MM.1S (cell line): ENCODE measurements around the gene ITGA2.

ENCODE experiments used
- DNase-seq: peaks from one replicate; pipeline ENCODE4 v3.0.0-alpha.2; 2015
- H2AFZ ChIP-seq: fragments of 300-600 bp; sonication (generic); 2 replicates; pipeline ENCODE4 v1.6.0; 2016; ENCODE audit warnings: antibody characterized with exemption, low read length
- H3F3A ChIP-seq: fragments of 300-600 bp; sonication (generic); 2 replicates; pipeline ENCODE4 v1.6.1; 2016; ENCODE audit warnings: mild to moderate bottlenecking, antibody characterized with exemption, low read length, moderate library complexity, mixed read lengths; ENCODE audit not compliant: insufficient read depth
- H3K27ac ChIP-seq: fragments of 300-600 bp; sonication (generic); 2 replicates; pipeline ENCODE4 v1.5.1; 2016; ENCODE audit warnings: mild to moderate bottlenecking, low read length
- H3K27me3 ChIP-seq: fragments of 300-600 bp; sonication (generic); replicated peaks from 2 replicates; pipeline ENCODE4 v1.6.0; 2016; ENCODE audit warnings: low read length; ENCODE audit not compliant: insufficient read depth
- H3K36me3 ChIP-seq: fragments of 300-600 bp; sonication (generic); replicated peaks from 2 replicates; pipeline ENCODE4 v1.6.1; 2016; ENCODE audit warnings: mild to moderate bottlenecking, low read length, mixed read lengths; ENCODE audit not compliant: insufficient read depth
- H3K4me1 ChIP-seq: fragments of 300-600 bp; sonication (generic); 2 replicates; pipeline ENCODE4 v1.6.1; 2016; ENCODE audit warnings: low read length, mixed read lengths
- H3K4me2 ChIP-seq: fragments of 300-600 bp; sonication (generic); 2 replicates; pipeline ENCODE4 v1.6.0; 2016; ENCODE audit warnings: low read depth, low read length
- H3K4me3 ChIP-seq: fragments of 300-600 bp; sonication (generic); 2 replicates; pipeline ENCODE4 v1.5.1; 2016; ENCODE audit warnings: low read length, mixed read lengths
- H3K79me2 ChIP-seq: fragments of 300-600 bp; sonication (generic); 2 replicates; pipeline ENCODE4 v1.6.1; 2016; ENCODE audit warnings: mixed run types, low read length, mixed read lengths
- H3K9ac ChIP-seq: fragments of 300-600 bp; sonication (generic); 2 replicates; pipeline ENCODE4 v1.6.1; 2016; ENCODE audit warnings: low read length, mixed read lengths
- H3K9me2 ChIP-seq: fragments of 300-600 bp; sonication (generic); replicated peaks from 2 replicates; pipeline ENCODE4 v1.6.1; 2016; ENCODE audit warnings: mild to moderate bottlenecking, low read length, mixed read lengths; ENCODE audit not compliant: insufficient read depth
- H3K9me3 ChIP-seq: fragments of 300-600 bp; sonication (generic); replicated peaks from 2 replicates; pipeline ENCODE4 v1.6.1; 2016; ENCODE audit warnings: mild to moderate bottlenecking, low read length, mixed read lengths; ENCODE audit not compliant: insufficient read depth
- H4K20me1 ChIP-seq: fragments of 300-600 bp; sonication (generic); 2 replicates; pipeline ENCODE4 v1.6.1; 2016; ENCODE audit warnings: mild to moderate bottlenecking, low read length, moderate library complexity, mixed read lengths; ENCODE audit not compliant: insufficient read depth
- EZH2 ChIP-seq: fragments of 300-600 bp; sonication (generic); optimal IDR thresholded peaks from 2 replicates; pipeline ENCODE3; 2017; ENCODE audit warnings: low read depth, mild to moderate bottlenecking, antibody characterized with exemption, low read length, mixed read lengths
- EZH2phosphoT487 ChIP-seq: fragments of 300-600 bp; sonication (generic); IDR thresholded peaks from 2 replicates; pipeline ENCODE4 v1.6.1; 2018; ENCODE audit warnings: antibody characterized with exemption, low read length
- TF ChIP-seq, protein P1 (sequence below): fragments of 300-600 bp; sonication (generic); IDR thresholded peaks from 2 replicates; pipeline ENCODE4 v1.5.1; 2016; ENCODE audit warnings: antibody characterized with exemption, low read length, mixed read lengths

ITGA2 gene

DNA sequence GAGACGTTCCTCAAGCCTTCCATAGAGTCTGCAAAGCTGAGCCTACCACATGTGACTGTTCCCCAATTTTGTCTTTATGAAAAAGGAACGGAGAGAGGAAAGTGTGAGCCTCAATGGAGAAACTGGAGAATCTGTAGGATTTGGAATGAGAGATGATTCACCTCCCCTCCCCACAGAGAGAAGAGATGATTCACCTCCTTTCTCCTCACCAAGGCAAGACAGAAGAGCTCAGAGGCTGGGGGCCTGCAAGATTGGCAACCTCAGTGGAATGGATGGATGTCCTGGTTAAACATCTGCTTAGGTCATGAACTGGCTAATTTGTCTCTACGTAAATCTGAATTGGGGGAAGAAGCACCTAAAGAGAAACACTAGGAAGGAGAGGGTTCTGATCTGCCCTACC, 137.4 kb downstream of the ITGA2 start:
- no peaks in the 10 kb centered on the region for H4K20me1 ChIP-seq
- no peaks in the 10 kb centered on the region for H3K4me1 ChIP-seq
- no peak overlapping the region for H3K27ac ChIP-seq
- no peaks in the 10 kb centered on the region for H3K36me3 ChIP-seq
- TF ChIP-seq, protein P1, sequence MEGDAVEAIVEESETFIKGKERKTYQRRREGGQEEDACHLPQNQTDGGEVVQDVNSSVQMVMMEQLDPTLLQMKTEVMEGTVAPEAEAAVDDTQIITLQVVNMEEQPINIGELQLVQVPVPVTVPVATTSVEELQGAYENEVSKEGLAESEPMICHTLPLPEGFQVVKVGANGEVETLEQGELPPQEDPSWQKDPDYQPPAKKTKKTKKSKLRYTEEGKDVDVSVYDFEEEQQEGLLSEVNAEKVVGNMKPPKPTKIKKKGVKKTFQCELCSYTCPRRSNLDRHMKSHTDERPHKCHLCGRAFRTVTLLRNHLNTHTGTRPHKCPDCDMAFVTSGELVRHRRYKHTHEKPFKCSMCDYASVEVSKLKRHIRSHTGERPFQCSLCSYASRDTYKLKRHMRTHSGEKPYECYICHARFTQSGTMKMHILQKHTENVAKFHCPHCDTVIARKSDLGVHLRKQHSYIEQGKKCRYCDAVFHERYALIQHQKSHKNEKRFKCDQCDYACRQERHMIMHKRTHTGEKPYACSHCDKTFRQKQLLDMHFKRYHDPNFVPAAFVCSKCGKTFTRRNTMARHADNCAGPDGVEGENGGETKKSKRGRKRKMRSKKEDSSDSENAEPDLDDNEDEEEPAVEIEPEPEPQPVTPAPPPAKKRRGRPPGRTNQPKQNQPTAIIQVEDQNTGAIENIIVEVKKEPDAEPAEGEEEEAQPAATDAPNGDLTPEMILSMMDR: no peak
- TF ChIP-seq EZH2: no peak
- TF ChIP-seq EZH2phosphoT487: no peak
- DNase-seq: no peak
- no peaks in the 10 kb centered on the region for H3K9me3 ChIP-seq
- no peak overlapping the region for H3K9ac ChIP-seq
- no peaks in the 10 kb centered on the region for H3K27me3 ChIP-seq
- H2AFZ ChIP-seq: no peak overlapping the region
- H3F3A ChIP-seq: no peaks in the 10 kb centered on the region
- H3K9me2 ChIP-seq: no peaks in the 10 kb centered on the region
- no peaks in the 10 kb centered on the region for H3K79me2 ChIP-seq
- H3K4me3 ChIP-seq: no peak overlapping the region
- no peak overlapping the region for H3K4me2 ChIP-seq

DNA sequence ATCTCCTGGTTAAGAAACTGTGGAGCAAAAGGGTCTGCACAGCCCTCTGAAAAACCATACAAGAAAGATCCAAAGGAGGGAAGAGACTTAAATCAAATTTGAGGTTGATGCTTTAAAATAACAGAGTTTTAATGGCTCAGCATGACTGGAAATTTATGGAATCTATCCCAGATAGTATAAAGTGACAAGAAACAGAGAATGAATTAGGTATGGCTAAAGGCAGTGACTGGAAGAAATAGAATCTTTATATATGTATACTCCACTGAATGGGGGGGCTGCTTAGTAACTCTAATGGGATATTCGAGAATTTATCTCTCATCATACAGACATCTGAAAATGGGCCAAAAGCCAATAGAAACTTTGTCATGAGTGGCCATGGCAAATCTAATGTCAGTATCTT, 138.0 kb downstream of the ITGA2 start:
- Histone ChIP-seq H3K4me3 (no peak overlapping the region), H3K9me2 (no peaks in the 10 kb centered on the region), H3K27ac (no peak overlapping the region), H3K4me1 (no peaks in the 10 kb centered on the region), H3K9me3 (no peaks in the 10 kb centered on the region), H3F3A (no peaks in the 10 kb centered on the region), H3K79me2 (no peaks in the 10 kb centered on the region), H3K27me3 (no peaks in the 10 kb centered on the region), H3K36me3 (no peaks in the 10 kb centered on the region), H3K4me2 (no peak overlapping the region), H2AFZ (no peak overlapping the region), H3K9ac (no peak overlapping the region), H4K20me1 (no peaks in the 10 kb centered on the region)
- no peak for DNase-seq
- TF ChIP-seq, protein P1: no peak
- TF ChIP-seq EZH2 (no peak), EZH2phosphoT487 (no peak)

DNA sequence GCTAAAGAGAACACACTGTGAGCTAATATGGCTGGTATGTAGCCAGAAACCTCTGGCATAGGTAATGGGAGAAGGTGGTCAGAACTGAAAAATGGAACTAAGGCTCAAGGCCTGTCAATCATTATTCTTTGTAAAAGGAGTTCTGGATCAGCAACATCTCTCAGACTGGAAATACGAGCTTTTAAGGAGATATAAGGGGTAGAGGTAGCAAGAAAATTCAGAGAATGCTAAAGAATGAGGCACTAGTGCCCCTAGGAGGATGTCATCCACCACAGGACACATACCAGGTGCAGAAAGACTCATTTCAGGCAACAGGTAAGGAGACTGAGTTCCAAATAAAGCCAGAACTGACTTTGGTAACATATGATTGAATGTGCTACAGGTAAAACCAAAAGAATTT, 139.3 kb downstream of the ITGA2 start:
- Histone ChIP-seq H3K36me3 (no peaks in the 10 kb centered on the region), H3K79me2 (no peaks in the 10 kb centered on the region), H3K9me2 (no peaks in the 10 kb centered on the region), H3K9ac (no peak overlapping the region), H3K9me3 (no peaks in the 10 kb centered on the region), H3F3A (no peaks in the 10 kb centered on the region), H3K27me3 (no peaks in the 10 kb centered on the region), H3K4me1 (no peaks in the 10 kb centered on the region), H4K20me1 (no peaks in the 10 kb centered on the region), H2AFZ (no peak overlapping the region), H3K4me3 (no peak overlapping the region), H3K27ac (no peak overlapping the region), H3K4me2 (no peak overlapping the region)
- DNase-seq: no peak
- no peak for TF ChIP-seq EZH2
- TF ChIP-seq, protein P1: no peak
- no peak for TF ChIP-seq EZH2phosphoT487

DNA sequence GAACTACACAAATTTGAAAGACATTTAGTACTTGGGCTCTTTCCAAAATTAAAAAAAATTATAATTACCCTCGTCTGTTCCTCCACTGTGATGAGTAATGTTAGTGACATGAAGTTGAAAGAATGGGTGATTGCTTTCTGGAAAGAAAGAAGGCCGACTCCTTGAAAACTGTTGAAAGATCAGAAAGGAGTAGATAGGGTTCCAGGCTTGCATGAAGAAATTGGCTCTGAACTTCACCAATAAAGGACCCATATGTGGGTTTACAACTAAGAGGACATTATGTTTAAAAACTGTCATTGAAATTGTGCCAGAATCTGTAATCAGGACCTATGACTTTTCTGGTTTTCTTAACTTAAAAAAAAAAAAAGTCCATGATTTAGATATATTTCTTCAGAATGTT, 141.1 kb downstream of the ITGA2 start:
- Histone ChIP-seq H3K27ac (no peak overlapping the region), H3K79me2 (no peaks in the 10 kb centered on the region), H4K20me1 (no peaks in the 10 kb centered on the region), H3F3A (no peaks in the 10 kb centered on the region), H3K27me3 (no peaks in the 10 kb centered on the region), H3K4me3 (no peak overlapping the region), H3K9ac (no peak overlapping the region), H2AFZ (no peak overlapping the region), H3K4me1 (no peaks in the 10 kb centered on the region), H3K9me3 (no peaks in the 10 kb centered on the region), H3K9me2 (no peaks in the 10 kb centered on the region), H3K36me3 (no peaks in the 10 kb centered on the region), H3K4me2 (no peak overlapping the region)
- no peak for TF ChIP-seq EZH2phosphoT487
- TF ChIP-seq, protein P1: no peak
- no peak for TF ChIP-seq EZH2
- no peak for DNase-seq
